CD4-positive, alpha-beta T cell treated with Interleukin-10 for 1 hour (primary cell): ENCODE measurements around the gene LCE1D.

Experiments
- DNase-seq: peaks from one replicate; pipeline ENCODE4 v3.0.0-alpha.2; 2020

LCE1D gene

DNA sequence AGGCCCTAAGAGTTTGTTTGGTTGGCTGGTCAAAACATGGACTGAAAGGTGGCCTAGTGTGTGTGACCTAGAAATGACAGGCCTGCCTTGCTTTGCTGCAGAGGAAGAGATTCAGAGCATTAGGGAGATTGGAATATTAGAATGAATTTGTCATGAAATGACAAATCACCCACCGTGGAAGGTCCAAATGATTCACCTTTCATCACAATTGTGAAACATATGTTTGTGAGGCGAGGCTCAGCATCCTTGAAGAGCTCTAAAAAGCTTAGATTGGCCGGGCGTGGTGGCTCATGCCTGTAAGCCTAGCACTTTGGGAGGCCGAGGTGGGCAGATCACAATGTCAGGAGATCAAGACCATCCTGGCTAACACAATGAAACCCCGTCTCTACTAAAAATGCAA, 20.8 kb downstream of the LCE1D start:
- no peak for DNase-seq

DNA sequence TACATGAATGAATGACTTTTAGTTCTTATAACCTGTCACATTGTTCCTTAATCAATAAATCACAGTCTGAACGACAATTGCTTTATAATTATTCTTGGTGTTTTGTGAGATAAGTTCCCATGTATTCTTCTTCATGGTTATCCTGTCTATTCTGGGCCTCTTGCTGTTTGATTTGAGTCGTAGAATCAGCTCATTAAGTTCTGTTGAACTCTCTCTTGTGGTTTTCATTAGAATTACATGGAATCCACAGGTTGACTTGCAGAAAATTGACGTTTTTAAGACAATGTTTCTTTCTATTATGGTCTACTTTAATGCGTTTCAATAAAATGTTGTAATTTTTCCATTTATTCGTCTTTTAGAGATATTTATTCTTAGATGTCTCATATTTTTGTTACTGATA, 26.8 kb downstream of the LCE1D start:
- DNase-seq: no peak

DNA sequence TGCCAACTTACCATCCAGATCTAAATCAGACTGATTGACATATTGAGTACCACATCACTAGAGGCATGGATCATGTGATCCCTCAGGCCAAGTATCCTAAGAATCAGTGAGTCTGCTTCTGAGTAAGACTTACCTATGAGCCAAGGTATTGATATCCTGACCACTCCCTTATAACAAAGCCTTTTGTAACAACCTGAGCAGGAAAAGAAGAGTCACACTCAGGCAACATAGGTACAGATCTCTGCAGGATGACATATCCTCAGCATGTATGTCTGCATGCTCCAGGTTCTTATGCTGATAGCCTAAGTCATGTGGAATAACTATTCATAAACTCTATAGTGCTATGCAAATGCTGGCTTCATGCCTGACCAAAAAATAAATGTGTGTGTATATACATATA, 28.4 kb downstream of the LCE1D start:
- no peak for DNase-seq

DNA sequence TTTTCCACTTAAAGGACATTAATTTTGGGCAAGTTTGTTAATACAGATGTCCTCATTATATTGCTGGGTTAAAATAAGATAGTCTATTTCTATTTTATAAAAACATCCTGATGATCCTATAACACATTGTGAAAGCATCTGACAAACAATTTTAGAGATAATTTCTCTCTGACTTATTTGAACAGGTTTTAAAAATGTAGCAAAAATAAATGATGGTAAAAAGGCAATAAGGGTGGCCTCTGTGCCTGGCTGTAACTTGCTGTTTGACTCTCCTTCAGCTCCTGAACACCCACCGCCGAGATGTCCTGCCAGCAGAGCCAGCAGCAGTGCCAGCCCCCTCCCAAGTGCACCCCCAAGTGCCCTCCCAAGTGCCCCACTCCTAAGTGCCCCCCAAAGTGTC, 30.7 kb downstream of the LCE1D start, which contains the start of gene LCE1A:
TSS of gene LCE1A (plus strand) at position 301 of the 400 bp plus-strand sequence. CDS start at position 301, 0 bp downstream.
- no peak for DNase-seq

DNA sequence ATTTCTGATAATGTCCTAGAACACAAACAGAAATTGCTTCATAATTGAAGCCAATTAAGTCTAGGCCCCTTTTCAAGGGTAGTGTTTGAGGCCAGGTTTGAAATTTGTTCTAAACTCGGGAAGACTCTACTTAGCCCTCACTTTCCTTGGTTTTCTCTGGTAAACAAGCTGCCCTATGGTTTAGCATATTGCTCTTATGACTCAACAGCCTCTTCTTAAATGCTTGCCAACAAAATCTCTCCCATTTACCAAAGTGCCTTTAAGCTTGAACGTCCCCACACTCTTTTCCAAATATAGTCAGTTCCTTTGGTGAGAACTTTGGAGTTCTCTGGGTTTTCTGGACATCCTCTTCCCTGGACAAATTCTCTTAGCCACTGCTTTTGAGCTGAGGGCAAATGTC, 40.3 kb downstream of the LCE1D start:
- DNase-seq: no peak

DNA sequence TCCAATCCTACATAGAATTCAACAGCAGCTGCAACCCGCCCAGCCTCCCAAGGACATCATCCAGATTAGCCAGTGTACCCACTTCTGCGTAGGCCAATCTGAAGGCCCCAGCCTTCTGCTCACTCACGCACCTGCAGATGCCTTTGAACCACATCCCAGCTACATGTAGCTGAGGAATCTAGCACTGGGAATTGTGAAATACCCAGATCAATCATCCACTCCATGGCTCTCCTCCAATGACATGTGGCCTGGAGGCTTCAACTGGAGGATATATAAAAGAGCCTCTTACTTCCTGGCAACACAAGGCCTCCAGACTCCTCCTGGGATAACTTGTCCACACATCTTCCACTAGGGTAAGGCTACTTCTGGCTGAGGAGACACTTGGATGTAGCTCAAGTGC, 46.0 kb downstream of the LCE1D start, which contains the start of gene LCE6A:
TSS of gene LCE6A (plus strand) at position 301 of the 400 bp plus-strand sequence. CDS start 665 bp downstream, outside the sequence.
- no peak for DNase-seq
